ENCODE results near the gene CBX2.

CBX2 gene

DNA sequence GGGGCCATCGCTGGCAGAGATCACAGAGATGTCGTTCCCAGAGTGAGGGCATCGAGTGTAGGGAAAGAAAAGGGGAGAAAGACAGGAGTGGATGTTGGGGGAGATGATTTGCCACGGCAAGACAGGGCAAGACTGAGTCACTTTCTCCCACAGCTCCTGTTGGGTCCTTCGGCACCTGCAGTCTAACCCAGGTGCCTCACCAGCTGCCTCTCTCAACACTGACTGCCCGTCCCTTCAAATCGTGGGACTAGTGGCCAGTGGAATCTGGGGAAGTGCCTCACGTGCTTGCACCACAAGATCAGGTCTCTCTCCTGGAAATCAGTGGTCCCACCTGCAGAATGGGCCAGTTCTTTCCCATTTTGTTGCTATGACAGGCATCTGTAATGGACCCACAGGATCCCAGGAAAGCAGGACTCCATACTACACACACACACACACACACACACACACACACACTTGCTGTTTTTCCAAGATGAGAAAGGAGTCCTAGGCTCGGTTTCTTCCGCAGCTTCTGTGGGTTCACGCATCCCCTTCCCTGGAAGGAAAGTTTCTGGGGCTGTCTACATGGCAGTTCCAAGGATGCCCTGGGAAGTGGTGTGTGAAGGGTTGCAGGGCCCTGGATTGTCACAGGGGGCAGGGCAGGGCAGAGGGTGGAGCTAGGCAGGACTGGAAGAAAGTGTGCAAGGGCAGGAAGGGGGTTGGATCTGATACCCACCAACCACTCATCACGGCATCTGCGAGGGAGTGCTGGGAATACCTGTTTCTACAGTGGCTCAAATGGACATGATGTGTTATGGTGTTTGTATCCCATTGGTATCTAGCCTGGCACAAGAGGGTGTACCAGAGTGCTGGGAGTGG, 29.1 kb downstream of the CBX2 start:
- no peaks in the 10 kb centered on the region for H3K36me3 ChIP-seq (ENCODE audit: control insufficient read depth in 1 of 2, insufficient read depth in 2 of 2, low read length in 2 of 2)
- peaks cover 87% of the 10 kb centered on the region for H3K27me3 ChIP-seq (ENCODE audit: low read depth, low read length)
- no peak overlapping the region for H3K4me3 ChIP-seq (ENCODE audit: low read depth in 1 of 2, low read length in 2 of 2)
- H3K9me3 ChIP-seq (ENCODE audit: control insufficient read depth in 1 of 2, low read length in 2 of 2): peaks cover 0 to 3% of the 10 kb centered on the region in 2 donors
- H3K27ac ChIP-seq (ENCODE audit: low read length): no peak overlapping the region
- H3K4me1 ChIP-seq (ENCODE audit: control insufficient read depth in 1 of 2, insufficient read depth in 2 of 2, low read length in 2 of 2): peaks cover 0 to 30% of the 10 kb centered on the region in 2 donors

DNA sequence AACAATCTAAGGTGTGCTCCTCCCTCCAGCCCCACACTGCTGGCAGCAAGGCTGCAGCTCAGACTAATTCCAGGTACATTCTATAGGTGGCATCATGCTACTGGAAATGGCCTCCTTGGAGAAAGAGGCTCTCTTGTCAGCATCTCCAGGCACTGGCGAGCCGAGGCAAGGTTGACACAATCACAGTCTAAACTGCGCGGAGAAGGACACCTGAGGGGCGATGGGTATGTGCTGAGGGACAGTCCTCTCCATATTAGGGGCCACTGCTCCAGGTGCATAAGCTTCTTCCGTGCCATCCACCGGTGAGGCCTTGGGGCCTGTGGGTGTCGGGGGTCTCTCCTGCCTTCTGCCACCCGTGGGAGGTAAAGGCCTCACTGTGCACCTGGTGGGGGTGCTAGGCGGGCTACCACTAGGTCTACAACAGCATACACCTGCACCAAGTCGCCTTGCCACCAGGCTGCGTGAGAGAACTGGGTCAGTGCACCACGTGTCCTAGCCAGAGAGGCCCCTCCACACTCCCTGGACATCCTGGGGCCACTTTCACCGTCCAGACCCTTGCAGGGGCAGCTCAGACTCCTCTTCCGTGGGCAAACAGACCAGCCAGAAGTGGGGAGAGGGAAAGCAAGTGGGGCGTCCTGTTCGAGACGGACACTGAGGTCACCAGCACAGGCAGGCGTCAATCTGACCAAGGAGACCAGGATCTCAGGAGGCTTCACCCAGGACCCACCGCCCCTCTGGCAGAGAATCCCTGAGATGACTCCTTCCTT, 31.0 kb downstream of the CBX2 start:
- Histone ChIP-seq H3K36me3 (ENCODE audit: control insufficient read depth in 1 of 2, insufficient read depth in 2 of 2, low read length in 2 of 2) (no peaks in the 10 kb centered on the region), H3K27me3 (ENCODE audit: low read depth, low read length) (peaks cover 77% of the 10 kb centered on the region), H3K9me3 (ENCODE audit: control insufficient read depth in 1 of 2, low read length in 2 of 2) (no peaks in the 10 kb centered on the region), H3K27ac (ENCODE audit: low read length) (no peak overlapping the region), H3K4me1 (ENCODE audit: control insufficient read depth in 1 of 2, insufficient read depth in 2 of 2, low read length in 2 of 2) (peaks cover 0 to 30% of the 10 kb centered on the region in 2 donors), H3K4me3 (ENCODE audit: low read depth in 1 of 2, low read length in 2 of 2) (no peak overlapping the region)

DNA sequence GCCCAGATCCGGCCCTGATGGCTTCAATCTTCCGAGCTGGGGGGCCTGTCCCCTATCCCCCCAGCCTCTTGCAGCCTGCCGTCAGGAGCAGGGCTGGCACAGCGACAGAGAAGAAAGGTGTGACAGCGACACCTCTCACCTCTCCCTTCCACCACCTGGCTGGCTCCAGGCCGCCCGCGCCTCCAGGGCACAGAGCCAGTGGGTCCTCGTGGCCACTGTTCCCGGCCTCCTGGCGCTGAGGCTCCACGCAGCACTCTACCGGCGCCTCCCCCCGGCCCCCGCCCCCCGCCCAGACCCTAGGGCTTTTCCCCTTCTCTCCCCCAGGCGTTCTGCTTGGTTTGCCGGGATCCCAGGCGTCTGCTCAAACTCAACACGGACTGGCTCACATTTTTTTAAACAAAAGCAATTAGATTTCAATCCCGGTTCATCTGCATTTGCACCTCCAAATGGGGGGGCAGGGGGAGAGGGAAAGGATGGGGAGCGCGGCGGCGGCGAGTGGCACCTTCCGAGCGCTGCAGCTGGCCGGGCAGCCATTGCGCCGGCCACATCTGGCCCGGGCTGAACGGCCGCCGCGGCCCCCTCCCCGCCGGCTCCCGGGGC, 31.7 kb downstream of the CBX2 start:
- no peak overlapping the region for H3K4me3 ChIP-seq (ENCODE audit: low read depth in 1 of 2, low read length in 2 of 2)
- H3K27me3 ChIP-seq (ENCODE audit: low read depth, low read length): peaks cover 76% of the 10 kb centered on the region
- H3K9me3 ChIP-seq (ENCODE audit: control insufficient read depth in 1 of 2, low read length in 2 of 2): no peaks in the 10 kb centered on the region
- no peaks in the 10 kb centered on the region for H3K36me3 ChIP-seq (ENCODE audit: control insufficient read depth in 1 of 2, insufficient read depth in 2 of 2, low read length in 2 of 2)
- H3K27ac ChIP-seq (ENCODE audit: low read length): no peak overlapping the region
- peaks cover 0 to 34% of the 10 kb centered on the region in 2 donors for H3K4me1 ChIP-seq (ENCODE audit: control insufficient read depth in 1 of 2, insufficient read depth in 2 of 2, low read length in 2 of 2)

DNA sequence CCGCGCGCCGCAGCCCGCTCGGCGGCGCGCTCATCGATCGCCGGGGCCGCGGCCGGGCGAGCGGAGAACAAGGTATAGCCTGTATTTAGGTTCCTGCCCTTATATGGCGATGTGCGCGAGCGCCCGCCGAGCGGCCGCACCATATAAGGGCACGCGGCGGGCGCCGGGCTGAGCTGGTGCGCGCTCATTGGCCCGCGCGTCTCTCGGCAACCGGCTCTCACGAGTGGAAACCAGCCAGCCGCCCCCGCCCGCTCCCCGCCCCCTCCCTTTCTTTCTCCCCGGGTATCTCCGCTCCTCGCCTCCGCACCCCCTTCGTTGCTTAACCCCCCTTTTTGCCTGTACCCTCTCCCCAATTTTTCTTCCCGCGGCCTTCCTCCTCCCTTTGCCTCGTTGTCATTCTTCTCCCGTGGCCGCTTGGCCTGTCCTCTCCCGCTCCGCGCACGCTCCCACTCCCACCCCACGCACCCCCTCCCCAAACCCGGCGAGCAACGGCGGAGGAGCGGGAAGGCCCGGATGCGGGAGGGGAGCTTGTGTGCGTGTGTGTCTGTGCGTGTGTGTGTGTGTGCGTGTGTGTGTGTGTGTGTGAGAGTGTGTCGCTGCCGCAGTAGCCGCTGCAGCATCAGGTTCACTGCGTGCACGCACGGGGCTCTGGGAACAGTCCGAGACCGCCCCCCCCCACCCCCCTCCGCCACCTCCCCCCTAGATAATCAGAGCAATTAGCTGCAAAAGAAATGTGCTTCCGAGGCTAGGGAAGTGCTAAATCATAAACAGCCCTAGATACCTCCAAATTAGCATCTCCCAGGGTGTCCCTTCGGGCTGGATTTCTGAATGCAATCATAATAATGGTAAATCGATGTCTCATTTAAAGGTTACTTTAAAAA, 32.4 kb downstream of the CBX2 start:
- Histone ChIP-seq H3K4me3 (ENCODE audit: low read depth in 1 of 2, low read length in 2 of 2) (no peak overlapping the region), H3K4me1 (ENCODE audit: control insufficient read depth in 1 of 2, insufficient read depth in 2 of 2, low read length in 2 of 2) (peaks cover 0 to 42% of the 10 kb centered on the region in 2 donors), H3K27ac (ENCODE audit: low read length) (no peak overlapping the region), H3K27me3 (ENCODE audit: low read depth, low read length) (peaks cover 72% of the 10 kb centered on the region), H3K9me3 (ENCODE audit: control insufficient read depth in 1 of 2, low read length in 2 of 2) (no peaks in the 10 kb centered on the region), H3K36me3 (ENCODE audit: control insufficient read depth in 1 of 2, insufficient read depth in 2 of 2, low read length in 2 of 2) (no peaks in the 10 kb centered on the region)

DNA sequence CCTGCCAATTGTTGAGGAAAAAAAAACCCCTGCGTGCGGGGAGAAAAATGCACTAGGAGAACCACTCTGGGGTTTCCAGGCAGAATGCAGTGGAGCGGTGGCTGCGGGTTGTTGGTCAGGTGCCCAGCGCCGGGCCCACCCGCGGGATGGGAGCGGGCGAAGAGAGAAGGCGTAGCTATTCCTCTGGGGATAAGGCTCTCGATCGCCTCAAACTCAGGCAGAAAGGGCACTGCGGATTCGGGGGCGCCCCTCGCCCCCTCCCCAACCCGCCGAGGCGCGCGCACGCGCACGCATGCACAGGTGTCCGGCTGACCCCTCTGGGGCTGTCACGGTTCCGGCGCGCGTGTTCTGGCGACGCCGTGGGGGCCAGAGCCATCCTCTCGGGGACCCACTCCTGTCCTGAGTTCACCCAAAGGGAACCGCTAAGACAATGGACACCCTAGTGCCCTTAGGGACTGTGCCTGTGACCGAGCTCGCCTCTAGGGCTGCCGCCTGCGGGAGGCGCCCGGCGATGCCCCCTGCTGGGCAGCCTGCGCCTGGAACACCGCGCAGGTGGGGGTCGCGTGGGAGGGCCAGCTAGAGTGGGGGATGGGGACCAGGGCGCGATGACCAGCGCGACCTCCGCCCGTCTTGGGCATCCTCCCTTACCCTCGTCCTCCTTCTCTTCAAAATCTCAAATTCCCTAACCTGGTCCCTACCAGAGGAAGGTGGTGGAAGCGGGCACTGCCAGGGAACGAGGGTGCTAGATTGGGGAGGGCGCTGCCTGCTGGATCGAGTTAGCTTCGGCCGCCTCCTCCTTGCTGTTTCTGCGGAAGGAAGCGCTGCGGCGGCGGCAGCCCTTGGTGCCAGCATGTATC, 33.3 kb downstream of the CBX2 start:
- Histone ChIP-seq H3K27me3 (ENCODE audit: low read depth, low read length) (peaks cover 67% of the 10 kb centered on the region), H3K4me1 (ENCODE audit: control insufficient read depth in 1 of 2, insufficient read depth in 2 of 2, low read length in 2 of 2) (peaks cover 0 to 47% of the 10 kb centered on the region in 2 donors), H3K4me3 (ENCODE audit: low read depth in 1 of 2, low read length in 2 of 2) (no peak overlapping the region), H3K9me3 (ENCODE audit: control insufficient read depth in 1 of 2, low read length in 2 of 2) (no peaks in the 10 kb centered on the region), H3K27ac (ENCODE audit: low read length) (no peak overlapping the region), H3K36me3 (ENCODE audit: control insufficient read depth in 1 of 2, insufficient read depth in 2 of 2, low read length in 2 of 2) (no peaks in the 10 kb centered on the region)

DNA sequence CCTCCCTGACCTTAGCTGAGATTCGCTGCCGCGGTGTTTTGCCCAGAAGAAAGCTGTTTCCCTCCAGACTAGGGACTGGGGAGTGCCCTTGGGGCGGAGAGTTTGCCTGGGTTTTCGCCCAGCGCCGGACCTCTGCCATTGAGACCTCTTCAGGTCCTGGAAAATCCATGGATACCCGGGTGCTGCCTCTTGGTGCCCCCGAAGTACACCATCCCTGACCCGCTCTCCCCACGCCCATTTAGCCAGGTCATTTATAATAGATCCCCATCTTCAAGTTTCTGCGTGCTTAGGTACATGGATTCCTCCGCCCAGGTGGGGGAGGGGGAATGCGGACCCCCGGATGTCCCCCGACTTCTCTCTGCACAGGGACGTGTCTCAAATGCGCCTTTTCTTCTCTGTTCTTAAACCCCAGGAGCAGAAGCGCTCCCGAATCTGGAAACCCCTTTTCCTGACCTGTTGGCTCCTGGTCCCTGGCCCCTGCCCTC, 34.0 kb downstream of the CBX2 start:
- H3K4me1 ChIP-seq (ENCODE audit: control insufficient read depth in 1 of 2, insufficient read depth in 2 of 2, low read length in 2 of 2): peaks cover 0 to 47% of the 10 kb centered on the region in 2 donors
- no peak overlapping the region for H3K27ac ChIP-seq (ENCODE audit: low read length)
- peaks cover 64% of the 10 kb centered on the region for H3K27me3 ChIP-seq (ENCODE audit: low read depth, low read length)
- H3K36me3 ChIP-seq (ENCODE audit: control insufficient read depth in 1 of 2, insufficient read depth in 2 of 2, low read length in 2 of 2): no peaks in the 10 kb centered on the region
- H3K4me3 ChIP-seq (ENCODE audit: low read depth in 1 of 2, low read length in 2 of 2): no peak overlapping the region
- no peaks in the 10 kb centered on the region for H3K9me3 ChIP-seq (ENCODE audit: control insufficient read depth in 1 of 2, low read length in 2 of 2)

DNA sequence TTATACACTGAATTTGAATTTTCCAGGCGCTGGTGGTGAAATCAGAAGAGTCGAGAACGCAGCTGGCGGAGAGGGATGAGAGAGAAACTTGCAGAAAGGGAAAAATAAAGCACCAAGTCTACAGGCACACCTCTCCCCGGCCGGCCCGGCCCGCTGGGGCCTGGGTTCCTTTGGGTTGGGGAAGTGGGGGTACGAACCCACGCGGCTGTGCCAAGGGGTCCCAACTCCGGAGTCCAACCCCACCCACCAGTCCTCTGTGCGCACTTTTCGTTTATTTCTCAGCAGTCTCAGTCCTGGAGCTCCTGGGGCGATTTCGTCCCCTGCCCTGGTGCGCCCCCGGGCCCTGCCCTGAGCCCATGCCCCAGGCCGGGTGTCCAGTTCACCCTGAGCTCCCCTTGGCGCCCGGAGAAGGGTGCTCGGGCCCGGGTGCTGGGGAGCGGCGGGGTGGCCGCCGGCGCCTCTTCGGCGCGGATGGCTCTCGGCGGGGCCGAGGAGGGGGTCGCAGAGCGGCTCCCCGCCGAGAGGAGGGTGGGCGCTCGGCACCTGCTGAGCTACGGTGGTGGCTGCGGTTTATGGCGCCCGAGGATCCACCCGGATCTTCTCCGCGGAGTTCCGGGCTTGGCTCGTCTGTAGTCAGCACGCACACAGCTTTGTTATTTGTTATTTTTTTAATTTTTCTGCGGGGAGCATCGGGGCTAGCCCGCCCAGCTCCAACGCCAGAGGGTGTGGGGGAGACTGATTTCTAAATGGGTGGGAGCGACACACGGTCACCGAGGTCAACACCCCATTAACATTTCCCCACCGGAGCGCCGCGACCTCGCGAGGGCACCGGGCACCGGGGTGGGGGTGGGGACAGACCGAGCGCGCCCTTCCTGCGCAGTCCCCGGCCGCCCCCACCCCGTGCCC, 34.7 kb downstream of the CBX2 start:
- Histone ChIP-seq H3K27me3 (ENCODE audit: low read depth, low read length) (peaks cover 57% of the 10 kb centered on the region), H3K27ac (ENCODE audit: low read length) (no peak overlapping the region), H3K9me3 (ENCODE audit: control insufficient read depth in 1 of 2, low read length in 2 of 2) (no peaks in the 10 kb centered on the region), H3K36me3 (ENCODE audit: control insufficient read depth in 1 of 2, insufficient read depth in 2 of 2, low read length in 2 of 2) (no peaks in the 10 kb centered on the region), H3K4me3 (ENCODE audit: low read depth in 1 of 2, low read length in 2 of 2) (no peak overlapping the region), H3K4me1 (ENCODE audit: control insufficient read depth in 1 of 2, insufficient read depth in 2 of 2, low read length in 2 of 2) (peaks cover 0 to 47% of the 10 kb centered on the region in 2 donors)

DNA sequence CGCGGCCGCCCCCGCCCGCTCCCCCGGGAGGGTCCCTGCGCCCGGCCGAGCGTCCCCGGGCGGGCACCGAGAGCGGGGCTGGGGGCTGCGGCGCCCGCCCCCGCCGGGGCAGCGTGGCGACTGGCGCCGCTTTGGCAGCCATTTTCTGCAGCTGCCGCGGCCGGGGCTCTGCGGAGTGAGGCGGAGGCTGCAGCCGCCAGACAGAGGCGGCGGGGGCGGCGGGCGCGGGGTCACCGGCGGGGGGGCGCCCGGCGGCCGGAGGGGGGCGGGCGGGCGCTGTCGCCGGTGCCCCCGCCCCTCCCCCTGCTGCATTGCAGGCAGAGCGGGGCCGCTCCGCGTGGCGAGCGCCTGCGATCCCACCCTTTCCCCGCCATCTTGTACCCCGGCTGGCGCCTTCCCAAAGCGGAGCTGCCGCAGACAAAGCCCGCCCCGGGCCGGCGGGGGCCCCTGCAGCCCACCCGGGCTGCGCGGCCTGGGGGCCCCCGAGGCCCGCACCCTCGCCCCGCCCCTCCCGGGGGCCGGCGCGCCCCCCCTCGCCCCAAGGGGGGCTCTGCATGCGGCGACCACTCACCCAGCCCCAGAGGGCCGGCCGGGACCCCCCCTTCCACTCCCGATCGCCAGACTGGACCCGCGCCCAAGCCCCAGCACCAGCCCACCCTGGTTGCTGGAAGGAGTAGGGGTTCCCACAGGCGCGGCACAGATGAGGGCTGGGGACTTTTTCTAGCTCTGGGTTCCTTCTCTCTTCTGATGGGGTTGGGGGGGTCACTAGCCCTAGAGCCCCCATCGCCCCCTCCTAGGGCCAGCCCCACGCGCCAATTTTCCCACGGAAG, 35.6 kb downstream of the CBX2 start:
- Histone ChIP-seq H3K9me3 (ENCODE audit: control insufficient read depth in 1 of 2, low read length in 2 of 2) (no peaks in the 10 kb centered on the region), H3K27me3 (ENCODE audit: low read depth, low read length) (peaks cover 51% of the 10 kb centered on the region), H3K27ac (ENCODE audit: low read length) (no peak overlapping the region), H3K36me3 (ENCODE audit: control insufficient read depth in 1 of 2, insufficient read depth in 2 of 2, low read length in 2 of 2) (no peaks in the 10 kb centered on the region), H3K4me3 (ENCODE audit: low read depth in 1 of 2, low read length in 2 of 2) (no peak overlapping the region), H3K4me1 (ENCODE audit: control insufficient read depth in 1 of 2, insufficient read depth in 2 of 2, low read length in 2 of 2) (peaks cover 0 to 47% of the 10 kb centered on the region in 2 donors)

Measured in muscle layer of duodenum (tissue), 2 donors.